H1 (cell line): ENCODE data around the gene CCR9.

ENCODE experiments used
- CBX5 ChIP-seq: fragments of 300-800, 300-1000 bp; sonication (generic); IDR thresholded peaks from 2 replicates; pipeline ENCODE4 v1.7.1; 2016; ENCODE audit warnings: antibody characterized with exemption, low read length, low read depth
- CHD7 ChIP-seq: fragments of 300-600 bp; sonication (generic); IDR thresholded peaks from 2 replicates; pipeline ENCODE4 v1.7.1; 2012; ENCODE audit warnings: low read length, moderate library complexity, mild to moderate bottlenecking, inconsistent platforms; ENCODE audit not compliant: insufficient replicate concordance
- CTCF ChIP-seq, 3 experiments: IDR thresholded peaks; 1 replicate in 2 of 3; 2 replicates in 1 of 3; pipeline versions ENCODE4 v1.5.1 to v1.6.1; 2011; ENCODE audit warnings: low read length in 3 of 3, mild to moderate bottlenecking in 3 of 3, inconsistent platforms in 2 of 3, low read depth in 1 of 3, moderate library complexity in 1 of 3; ENCODE audit not compliant: insufficient read depth in 1 of 3; ENCODE audit errors: control extremely low read depth in 1 of 3
- GABPA ChIP-seq: IDR thresholded peaks from 2 replicates; pipeline ENCODE4 v1.6.1; 2011; ENCODE audit warnings: mild to moderate bottlenecking, low read length, moderate library complexity, borderline replicate concordance; ENCODE audit not compliant: insufficient read depth
- GTF2F1 ChIP-seq: IDR thresholded peaks from 2 replicates; pipeline ENCODE4 v1.6.1; 2012; ENCODE audit warnings: low read depth, low read length, improper control_type of control experiment, borderline replicate concordance
- HDAC2 ChIP-seq, 2 experiments: fragments of 300-600 bp in 1 of 2; sonication (generic) in 1 of 2; IDR thresholded peaks; 2 replicates each; pipeline ENCODE4 v1.6.1; 2011 to 2012; ENCODE audit warnings: low read depth in 2 of 2, low read length in 2 of 2, mild to moderate bottlenecking in 2 of 2, moderate library complexity in 2 of 2, borderline replicate concordance in 1 of 2, inconsistent platforms in 1 of 2
- JUN ChIP-seq: IDR thresholded peaks from 2 replicates; pipeline ENCODE4 v1.6.1; 2011; ENCODE audit warnings: low read depth, mild to moderate bottlenecking, improper control_type of control experiment, low read length
- MAX ChIP-seq: IDR thresholded peaks from 2 replicates; pipeline ENCODE4 v1.6.1; 2012; ENCODE audit warnings: inconsistent platforms
- POLR2AphosphoS5 ChIP-seq: IDR thresholded peaks from 2 replicates; pipeline ENCODE4 v1.6.1; 2011; ENCODE audit warnings: low read depth, low read length
- RXRA ChIP-seq: IDR thresholded peaks from 2 replicates; pipeline ENCODE4 v1.6.1; 2011; ENCODE audit warnings: low read depth, mild to moderate bottlenecking, low read length, moderate library complexity; ENCODE audit not compliant: insufficient read depth
- TAF1 ChIP-seq: IDR thresholded peaks from 2 replicates; pipeline ENCODE4 v1.6.1; 2011; ENCODE audit warnings: mild to moderate bottlenecking, low read depth, low read length
- TCF12 ChIP-seq: IDR thresholded peaks from 2 replicates; pipeline ENCODE4 v1.6.1; 2011; ENCODE audit warnings: low read depth, mild to moderate bottlenecking, low read length
- ZNF274 ChIP-seq: IDR thresholded peaks from 2 replicates; pipeline ENCODE4 v1.7.0; 2012; ENCODE audit warnings: low read length, borderline replicate concordance; ENCODE audit errors: extremely low read depth

- TF ChIP-seq CBX5 (no peak), GTF2F1 (no peak), CTCF (IDR thresholded peaks at IDR 0.05; ENCODE audit: control extremely low read depth in 1 of 3, insufficient read depth in 1 of 3, low read depth in 1 of 3, low read length in 3 of 3) (no peak), CHD7 (no peak), TCF12 (no peak), HDAC2 (IDR thresholded peaks at IDR 0.05; ENCODE audit: borderline replicate concordance in 1 of 2, low read depth in 2 of 2, low read length in 2 of 2) (no peak), POLR2AphosphoS5 (no peak), MAX (no peak), GABPA (no peak), RXRA (no peak), TAF1 (no peak), ZNF274 (no peak), JUN (no peak)
Measured at GRCh38 chr3:45872569-45872968, 13.8 kb upstream of the CCR9 start.
